Neural cell (in vitro differentiated cells): Measurements from ENCODE around the gene CA12. TPM values are rescaled to one million over a fixed set of nuclear protein-coding genes. Genes with fewer than 3 reads are reported as not detected.

Source experiments
- H2AFZ ChIP-seq: fragments of 200-600, 300-800 bp; sonication (generic), shearing (Covaris generic); 2 replicates; pipeline ENCODE4 v1.6.0; 2014; ENCODE audit warnings: low read depth, mild to moderate bottlenecking, antibody characterized with exemption, low read length, moderate library complexity
- H3F3A ChIP-seq: fragments of 200-600 bp; shearing (Covaris generic); 2 replicates; pipeline ENCODE4 v1.6.1; 2016; ENCODE audit warnings: mild to moderate bottlenecking, moderate library complexity, mixed read lengths, antibody characterized with exemption, low read length; ENCODE audit not compliant: insufficient read depth, poor library complexity, severe bottlenecking
- H3K27ac ChIP-seq: fragments of 200-600, 300-800 bp; sonication (generic), shearing (Covaris generic); 2 replicates; pipeline ENCODE4 v1.5.1; 2014; ENCODE audit warnings: mild to moderate bottlenecking, low read length, moderate library complexity
- H3K27me3 ChIP-seq: fragments of 300-800, 200-600 bp; sonication (generic), shearing (Covaris generic); 2 replicates; pipeline ENCODE4 v1.6.0; 2014; ENCODE audit warnings: mild to moderate bottlenecking, low read depth, low read length, moderate library complexity; ENCODE audit not compliant: insufficient read depth
- H3K36me3 ChIP-seq: fragments of 300-800, 200-600 bp; sonication (generic), shearing (Covaris generic); 2 replicates; pipeline ENCODE4 v1.5.1; 2014; ENCODE audit warnings: mild to moderate bottlenecking, antibody characterized with exemption, low read length, moderate library complexity; ENCODE audit not compliant: insufficient read depth
- H3K4me2 ChIP-seq: fragments of 300-800, 200-600 bp; sonication (generic), shearing (Covaris generic); 2 replicates; pipeline ENCODE4 v1.6.0; 2014; ENCODE audit warnings: mild to moderate bottlenecking, low read length
- H3K4me3 ChIP-seq: fragments of 300-800, 200-600 bp; sonication (generic), shearing (Covaris generic); 2 replicates; pipeline ENCODE4 v1.5.1; 2014; ENCODE audit warnings: mild to moderate bottlenecking, low read length, moderate library complexity
- H3K79me2 ChIP-seq: fragments of 200-600 bp; shearing (Covaris generic); replicated peaks from 2 replicates; pipeline ENCODE4 v1.6.0; 2014; ENCODE audit warnings: mild to moderate bottlenecking, low read length, moderate library complexity; ENCODE audit not compliant: insufficient read depth
- H3K9ac ChIP-seq: fragments of 300-800, 200-600 bp; sonication (generic), shearing (Covaris generic); 2 replicates; pipeline ENCODE4 v1.6.1; 2016; ENCODE audit warnings: mild to moderate bottlenecking, low read length, mixed read lengths
- H3K9me2 ChIP-seq: fragments of 200-600 bp; shearing (Covaris generic); 2 replicates; pipeline ENCODE4 v1.6.1; 2016; ENCODE audit warnings: mild to moderate bottlenecking, low read length, mixed read lengths; ENCODE audit not compliant: insufficient read depth
- H3K9me3 ChIP-seq: fragments of 200-600, 300-800 bp; sonication (generic), shearing (Covaris generic); 2 replicates; pipeline ENCODE4 v1.6.1; 2016; ENCODE audit warnings: mild to moderate bottlenecking, mixed run types, low read length, moderate library complexity, mixed read lengths
- H4K20me1 ChIP-seq: fragments of 200-600 bp; shearing (Covaris generic); 2 replicates; pipeline ENCODE4 v1.6.1; 2016; ENCODE audit warnings: mild to moderate bottlenecking, mixed run types; ENCODE audit not compliant: insufficient read depth
- CTCF ChIP-seq: fragments of 450-650 bp; IDR thresholded peaks from 2 replicates; pipeline ENCODE4 v1.5.1; 2014; ENCODE audit warnings: antibody characterized with exemption, mild to moderate bottlenecking, moderate library complexity; ENCODE audit not compliant: poor library complexity, severe bottlenecking
- EP300 ChIP-seq: fragments of 450-650 bp; conservative IDR thresholded peaks from 2 replicates; pipeline ENCODE4 v1.6.1; 2014; ENCODE audit warnings: antibody characterized with exemption, mild to moderate bottlenecking, moderate library complexity; ENCODE audit not compliant: poor library complexity, severe bottlenecking
- EZH2 ChIP-seq: fragments of 200-600, 300-800 bp; shearing (Covaris generic), sonication (generic); IDR thresholded peaks from 2 replicates; pipeline ENCODE4 v1.6.1; 2014; ENCODE audit warnings: antibody characterized with exemption, low read length, borderline replicate concordance, mild to moderate bottlenecking; ENCODE audit not compliant: insufficient read depth, poor library complexity, severe bottlenecking
- MXI1 ChIP-seq: fragments of 450-650 bp; conservative IDR thresholded peaks from 2 replicates; pipeline ENCODE4 v1.6.1; 2014; ENCODE audit warnings: antibody characterized with exemption, mild to moderate bottlenecking; ENCODE audit not compliant: poor library complexity, severe bottlenecking
- POLR2AphosphoS5 ChIP-seq: IDR thresholded peaks from 2 replicates; pipeline ENCODE4 v1.6.1; 2012
- RAD21 ChIP-seq: fragments of 450-650 bp; conservative IDR thresholded peaks from 2 replicates; pipeline ENCODE4 v1.6.1; 2014; ENCODE audit warnings: antibody characterized with exemption, mild to moderate bottlenecking, moderate library complexity
- REST ChIP-seq: IDR thresholded peaks from 2 replicates; pipeline ENCODE4 v1.6.1; 2012; ENCODE audit warnings: borderline replicate concordance
- SMC3 ChIP-seq: fragments of 450-650 bp; conservative IDR thresholded peaks from 2 replicates; pipeline ENCODE4 v1.6.1; 2014; ENCODE audit warnings: antibody characterized with exemption, mild to moderate bottlenecking, moderate library complexity; ENCODE audit not compliant: poor library complexity
- TAF1 ChIP-seq: IDR thresholded peaks from 2 replicates; pipeline ENCODE4 v1.6.1; 2012; ENCODE audit warnings: low read depth
- polyA plus RNA-seq: library from polyadenylated mRNA; depleted of rRNA; stranded (reverse); fragments of >200 nt; gene quantifications from 2 replicates; pipeline ENCODE4 v1.2.3, GENCODE V29; 2014

The CA12 gene
- polyA plus RNA-seq, 1 donor from 2014 or later = 0.11 TPM

DNA sequence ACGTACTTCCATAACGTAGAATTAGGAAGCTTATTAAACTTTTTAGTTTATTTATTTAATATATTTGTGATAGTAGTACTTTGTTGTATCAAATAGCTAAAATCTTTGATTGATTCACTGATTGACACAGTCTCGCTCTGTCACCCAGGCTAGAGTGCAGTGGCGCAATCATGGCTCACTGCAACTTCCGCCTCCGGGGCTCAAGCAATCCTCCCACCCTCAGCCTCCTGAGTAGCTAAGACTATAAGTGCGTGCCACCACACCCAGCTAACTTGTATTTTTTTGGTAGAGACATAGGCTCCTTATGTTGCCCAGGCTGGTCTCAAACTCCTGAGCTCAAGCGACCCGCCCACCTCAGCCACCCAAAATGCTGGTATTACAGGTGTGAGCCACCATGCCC lies 98.5 kb downstream of the CA12 start:
- TF ChIP-seq EZH2 = no peak
- TF ChIP-seq MXI1 = no peak
- TF ChIP-seq CTCF = no peak
- TF ChIP-seq RAD21 = no peak
- TF ChIP-seq TAF1 = no peak
- TF ChIP-seq POLR2AphosphoS5 = no peak

DNA sequence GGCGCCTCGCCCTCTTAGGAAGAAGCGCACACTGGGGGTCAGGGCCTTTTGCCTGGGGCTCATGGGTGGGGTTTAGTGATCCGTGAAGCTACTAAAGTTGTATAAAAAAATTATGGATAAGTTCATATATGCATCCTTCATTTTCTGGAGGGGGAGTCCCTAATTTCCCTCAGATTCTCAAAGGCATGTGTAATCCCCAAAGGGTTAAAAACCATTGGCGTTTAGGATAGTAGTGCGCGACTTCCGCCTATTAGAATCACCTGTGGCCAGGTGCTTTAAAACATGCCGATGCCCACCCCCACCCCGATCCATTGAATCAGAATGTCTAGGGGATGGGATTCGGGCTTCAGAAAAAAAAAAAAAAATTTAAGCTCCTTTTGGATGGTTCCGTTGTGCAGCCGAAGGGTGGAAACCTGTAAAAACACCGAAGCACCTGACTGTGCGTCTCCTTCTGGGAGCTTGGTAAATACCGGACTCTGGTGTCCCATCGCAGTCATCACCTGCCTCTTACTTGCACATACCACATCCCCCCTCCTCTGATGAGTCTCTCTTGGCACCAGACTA lies 103.7 kb downstream of the CA12 start:
- no peaks in the 10 kb centered on the region for H3K36me3 ChIP-seq
- H3F3A ChIP-seq = peaks cover 8% of the 10 kb centered on the region
- H3K9ac ChIP-seq = peak overlapping the region; percentile 78
- TF ChIP-seq RAD21 = peak; percentile 15
- TF ChIP-seq POLR2AphosphoS5 = no peak
- no peak for TF ChIP-seq EP300
- peak; percentile 19 for TF ChIP-seq MXI1
- TF ChIP-seq SMC3 = no peak
- H3K4me3 ChIP-seq = peak overlapping the region; percentile 90
- H3K4me2 ChIP-seq = peak overlapping the region; percentile 28
- H3K9me3 ChIP-seq = no peaks in the 10 kb centered on the region
- no peaks in the 10 kb centered on the region for H3K9me2 ChIP-seq
- H3K27me3 ChIP-seq = no peaks in the 10 kb centered on the region
- H3K27ac ChIP-seq = no peak overlapping the region
- H2AFZ ChIP-seq = peak overlapping the region; percentile 93
- H4K20me1 ChIP-seq = no peaks in the 10 kb centered on the region
- no peaks in the 10 kb centered on the region for H3K79me2 ChIP-seq

More for the DNA sequence above, 98.5 kb downstream of the CA12 start:
- H4K20me1 ChIP-seq = no peaks in the 10 kb centered on the region
- H3K27ac ChIP-seq = no peak overlapping the region
- H3K4me3 ChIP-seq = no peak overlapping the region
- no peaks in the 10 kb centered on the region for H3K79me2 ChIP-seq
- no peak overlapping the region for H2AFZ ChIP-seq
- no peaks in the 10 kb centered on the region for H3K9me3 ChIP-seq
- H3K9me2 ChIP-seq = no peaks in the 10 kb centered on the region
- no peaks in the 10 kb centered on the region for H3K27me3 ChIP-seq
- no peak overlapping the region for H3K4me2 ChIP-seq
- H3K36me3 ChIP-seq = no peaks in the 10 kb centered on the region
- H3F3A ChIP-seq = no peaks in the 10 kb centered on the region
- H3K9ac ChIP-seq = no peak overlapping the region

DNA sequence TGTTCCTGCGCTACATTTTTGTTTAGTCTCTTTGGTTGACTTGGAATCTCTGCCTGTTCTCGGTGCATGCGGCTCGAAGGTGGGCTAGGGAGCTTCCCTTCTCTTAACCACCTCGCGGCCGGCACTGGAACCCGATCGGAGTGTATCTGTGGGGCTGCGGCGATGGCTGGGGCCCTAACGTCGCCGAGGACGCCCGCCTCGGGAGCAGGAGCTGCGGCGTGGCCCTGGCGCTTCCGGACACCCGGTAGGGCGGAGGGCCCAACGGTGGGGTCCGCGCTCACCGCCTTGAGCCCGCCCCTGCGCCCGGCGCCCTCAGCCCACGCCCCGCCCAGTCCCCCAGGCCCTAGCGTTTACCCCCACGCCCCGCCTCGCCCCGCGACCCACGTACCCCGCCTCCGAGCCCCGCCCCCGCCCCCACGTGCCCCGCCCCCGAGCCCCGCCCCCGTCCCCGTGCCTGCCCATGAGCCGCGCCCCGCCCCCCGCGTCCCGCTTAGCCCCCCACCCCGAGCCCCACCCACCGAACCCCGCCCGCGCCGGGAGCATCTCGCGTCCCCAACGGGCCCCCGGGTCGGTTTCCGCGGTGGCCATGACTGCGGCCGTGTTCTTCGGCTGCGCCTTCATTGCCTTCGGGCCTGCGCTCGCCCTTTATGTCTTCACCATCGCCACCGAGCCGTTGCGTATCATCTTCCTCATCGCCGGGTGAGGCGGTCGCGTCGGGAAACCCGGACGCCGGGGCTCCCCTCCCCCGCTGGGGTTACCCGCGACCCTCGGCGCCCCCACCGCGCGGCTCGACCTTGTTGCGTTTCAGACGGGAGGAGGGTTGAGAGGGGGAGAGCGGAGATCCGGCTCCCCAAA lies 104.4 kb downstream of the CA12 start, which contains the start of gene APH1B:
APH1B (plus strand) TSS at position 568 of the 855 bp plus-strand sequence; CDS start at position 587, 19 bp downstream.
- H3K27ac ChIP-seq = peak within 1 kb of the TSS; percentile 24

More for the DNA sequence above, 104.4 kb downstream of the CA12 start, which contains the start of gene APH1B:
- Histone ChIP-seq H3K27me3 (no peaks in the 10 kb centered on the region), H3K9me3 (no peaks in the 10 kb centered on the region), H3K79me2 (no peaks in the 10 kb centered on the region), H3F3A (peaks cover 8% of the 10 kb centered on the region), H3K36me3 (no peaks in the 10 kb centered on the region), H3K4me3 (peak within 1 kb of the TSS; percentile 90), H3K9me2 (no peaks in the 10 kb centered on the region), H3K4me2 (peak within 1 kb of the TSS; percentile 79), H4K20me1 (no peaks in the 10 kb centered on the region), H3K9ac (peak within 1 kb of the TSS; percentile 78), H2AFZ (peak within 1 kb of the TSS; percentile 93)
- TF ChIP-seq CTCF (no peak), REST (peak; percentile 50), RAD21 (peak; percentile 48), EP300 (no peak), TAF1 (no peak), MXI1 (peak; percentile 66), POLR2AphosphoS5 (peak; percentile 32), EZH2 (no peak), SMC3 (peak; percentile 61)
